ENCODE measurements around the gene CCDC191. TPM values are rescaled to one million over a fixed set of nuclear protein-coding genes. Genes with fewer than 3 reads are reported as not detected.

The CCDC191 gene
- total RNA-seq, 2 experiments from 2014 or later: 4.2 to 5.0 TPM

- CTCF ChIA-PET (ENCODE audit: unreplicated experiment): no interaction called here
- no peak overlapping the region for H3K4me3 ChIP-seq (ENCODE audit: low read depth, low read length, poor library complexity, severe bottlenecking)
- no peak for TF ChIP-seq EZH2phosphoT487 (IDR thresholded peaks at IDR 0.05; ENCODE audit: borderline replicate concordance, low read depth, low read length)
- no peak for TF ChIP-seq CTCF (conservative IDR thresholded peaks at IDR 0.05; ENCODE audit: low read length)
- H3K4me1 ChIP-seq (ENCODE audit: insufficient read depth, low read length, poor library complexity, severe bottlenecking): no peaks in the 10 kb centered on the region
- no TSS peak for BruUV-seq (replicated peaks)
- H3K9me2 ChIP-seq (ENCODE audit: insufficient read depth, low read length): no peaks in the 10 kb centered on the region
- H3K79me2 ChIP-seq (ENCODE audit: insufficient read depth, low read depth, low read length): no peaks in the 10 kb centered on the region
- H2AFZ ChIP-seq (ENCODE audit: low read length): no peak overlapping the region
- no peaks in the 10 kb centered on the region for H3K36me3 ChIP-seq (ENCODE audit: insufficient read depth, low read length)
- no peaks in the 10 kb centered on the region for H3K9me3 ChIP-seq (ENCODE audit: low read length)
- H3K4me2 ChIP-seq (ENCODE audit: low read length): no peak overlapping the region
- no peaks in the 10 kb centered on the region for H4K20me1 ChIP-seq (ENCODE audit: insufficient read depth, low read length)
- no peak for DNase-seq (ENCODE audit: low spot score)
- H3K27ac ChIP-seq (ENCODE audit: low read depth, low read length, poor library complexity, severe bottlenecking): no peak overlapping the region
- intact Hi-C loops (cut with micrococcal nuclease; ENCODE audit: unreplicated experiment): no loop called here
- POLR2A ChIA-PET: interaction anchor here (0.7 kb wide), 1 partner anchor 553 kb away, joined by 4 read pairs; no protein-coding TSS in a partner anchor
These were observed 39.5 kb upstream of the CCDC191 start for GRCh38 chr3:114095796-114096195.

- intact Hi-C loops (cut with micrococcal nuclease; ENCODE audit: unreplicated experiment): no loop called here
- TF ChIP-seq EZH2phosphoT487 (IDR thresholded peaks at IDR 0.05; ENCODE audit: borderline replicate concordance, low read depth, low read length) (no peak), CTCF (conservative IDR thresholded peaks at IDR 0.05; ENCODE audit: low read length) (no peak)
- BruUV-seq (replicated peaks): no TSS peak
- Histone ChIP-seq H3K27ac (ENCODE audit: low read depth, low read length, poor library complexity, severe bottlenecking) (no peak overlapping the region), H3K4me3 (ENCODE audit: low read depth, low read length, poor library complexity, severe bottlenecking) (no peak overlapping the region), H3K9me2 (ENCODE audit: insufficient read depth, low read length) (no peaks in the 10 kb centered on the region), H3K4me2 (ENCODE audit: low read length) (no peak overlapping the region), H4K20me1 (ENCODE audit: insufficient read depth, low read length) (no peaks in the 10 kb centered on the region), H3K79me2 (ENCODE audit: insufficient read depth, low read depth, low read length) (no peaks in the 10 kb centered on the region), H3K9me3 (ENCODE audit: low read length) (no peaks in the 10 kb centered on the region), H2AFZ (ENCODE audit: low read length) (no peak overlapping the region), H3K4me1 (ENCODE audit: insufficient read depth, low read length, poor library complexity, severe bottlenecking) (no peaks in the 10 kb centered on the region), H3K36me3 (ENCODE audit: insufficient read depth, low read length) (peaks cover 7% of the 10 kb centered on the region)
- CTCF ChIA-PET (ENCODE audit: unreplicated experiment): no interaction called here
- POLR2A ChIA-PET: interaction anchor here (1.1 kb wide), 1 partner anchor 11 kb away, joined by 3 read pairs; no protein-coding TSS in a partner anchor
- no peak for DNase-seq (ENCODE audit: low spot score)
These were observed 37.3 kb upstream of the CCDC191 start for GRCh38 chr3:114093596-114093995.

GRCh38 chr3:114093016-114093380 lies 36.7 kb upstream of the CCDC191 start:
- H3K4me2 ChIP-seq (ENCODE audit: low read length): no peak overlapping the region
- no peak overlapping the region for H2AFZ ChIP-seq (ENCODE audit: low read length)
- ChIA-PET CTCF (ENCODE audit: unreplicated experiment) (no interaction called here), POLR2A (interaction anchor here (1.1 kb wide), 1 partner anchor 12 kb away, joined by 3 read pairs; no protein-coding TSS in a partner anchor)
- no peaks in the 10 kb centered on the region for H4K20me1 ChIP-seq (ENCODE audit: insufficient read depth, low read length)
- H3K9me2 ChIP-seq (ENCODE audit: insufficient read depth, low read length): no peaks in the 10 kb centered on the region
- intact Hi-C loops (cut with micrococcal nuclease; ENCODE audit: unreplicated experiment): no loop called here
- H3K36me3 ChIP-seq (ENCODE audit: insufficient read depth, low read length): peaks cover 13% of the 10 kb centered on the region
- H3K27ac ChIP-seq (ENCODE audit: low read depth, low read length, poor library complexity, severe bottlenecking): no peak overlapping the region
- H3K9me3 ChIP-seq (ENCODE audit: low read length): no peaks in the 10 kb centered on the region
- no peaks in the 10 kb centered on the region for H3K4me1 ChIP-seq (ENCODE audit: insufficient read depth, low read length, poor library complexity, severe bottlenecking)
- DNase-seq (ENCODE audit: low spot score): no peak
- no peaks in the 10 kb centered on the region for H3K79me2 ChIP-seq (ENCODE audit: insufficient read depth, low read depth, low read length)
- no TSS peak for BruUV-seq (replicated peaks)
- H3K4me3 ChIP-seq (ENCODE audit: low read depth, low read length, poor library complexity, severe bottlenecking): no peak overlapping the region
- TF ChIP-seq CTCF (conservative IDR thresholded peaks at IDR 0.05; ENCODE audit: low read length) (no peak), EZH2phosphoT487 (IDR thresholded peaks at IDR 0.05; ENCODE audit: borderline replicate concordance, low read depth, low read length) (no peak)

All from OCI-LY7 (cell line).